ENCODE data around the gene EXOC2.

GRCh38 chr6:599576-600448 is 93.1 kb downstream of the EXOC2 start:
- TF ChIP-seq CTCF (IDR thresholded peaks at IDR 0.05) (no peak), EZH2 (IDR thresholded peaks at IDR 0.05; ENCODE audit: borderline replicate concordance, insufficient read depth, low read depth, low read length, poor library complexity, severe bottlenecking) (no peak)

Measured in B cell (primary cell).